Osteoblast (primary cell): ENCODE results near the gene DHX32. TPM values are rescaled to one million over a fixed set of nuclear protein-coding genes. Genes with fewer than 3 reads are reported as not detected.

Source experiments
- DNase-seq: peaks from one replicate; pipeline ENCODE4 v3.0.0; 2011; ENCODE audit warnings: low spot score, mixed read lengths; ENCODE audit not compliant: insufficient read length; ENCODE audit errors: missing footprints
- H2AFZ ChIP-seq: 2 replicates; pipeline ENCODE4 v1.6.0; 2011; ENCODE audit warnings: mild to moderate bottlenecking, low read length
- H3K27ac ChIP-seq: 2 replicates; pipeline ENCODE4 v1.5.1; 2011; ENCODE audit warnings: mild to moderate bottlenecking, low read depth, low read length, moderate library complexity
- H3K27me3 ChIP-seq: 2 replicates; pipeline ENCODE4 v1.6.0; 2012; ENCODE audit warnings: mild to moderate bottlenecking, control low read depth, inconsistent platforms, low read length, moderate library complexity; ENCODE audit not compliant: insufficient read depth
- H3K36me3 ChIP-seq: 2 replicates; pipeline ENCODE4 v1.5.1; 2011; ENCODE audit warnings: mild to moderate bottlenecking, low read length, control low read depth, moderate library complexity; ENCODE audit not compliant: insufficient read depth
- H3K4me1 ChIP-seq: 2 replicates; pipeline ENCODE4 v1.5.1; 2011; ENCODE audit warnings: mild to moderate bottlenecking, low read length, control low read depth, moderate library complexity; ENCODE audit not compliant: insufficient read depth
- H3K4me2 ChIP-seq: 2 replicates; pipeline ENCODE4 v1.6.0; 2011; ENCODE audit warnings: mild to moderate bottlenecking, low read length; ENCODE audit not compliant: insufficient read depth
- H3K4me3 ChIP-seq: fragments of 200-600 bp; sonication (generic); 3 replicates; pipeline ENCODE4 v1.5.1; 2012; ENCODE audit warnings: mild to moderate bottlenecking, low read length, inconsistent platforms; ENCODE audit not compliant: insufficient read depth
- H3K79me2 ChIP-seq: 2 replicates; pipeline ENCODE4 v1.6.0; 2012; ENCODE audit warnings: mild to moderate bottlenecking, low read length, control low read depth, inconsistent platforms; ENCODE audit not compliant: insufficient read depth
- H3K9me3 ChIP-seq: 2 replicates; pipeline ENCODE4 v1.5.1; 2011; ENCODE audit warnings: low read depth, low read length, control low read depth
- H4K20me1 ChIP-seq: 2 replicates; pipeline ENCODE4 v1.6.0; 2012; ENCODE audit warnings: mild to moderate bottlenecking, low read length, control low read depth; ENCODE audit not compliant: insufficient read depth
- CTCF ChIP-seq: IDR thresholded peaks from 2 replicates; pipeline ENCODE4 v1.5.1; 2011; ENCODE audit warnings: mild to moderate bottlenecking, low read depth, low read length, moderate library complexity; ENCODE audit errors: extremely low read depth
- total RNA-seq: library from RNA; depleted of rRNA; stranded (reverse); fragments of >200 nt; gene quantifications from 2 replicates; pipeline ENCODE4 v1.2.3, GENCODE V29; 2012

Gene DHX32
- total RNA-seq, 1 donor, result 52.8 TPM

GRCh38 chr10:125815764-125816163, 65.3 kb downstream of the DHX32 start:
- Histone ChIP-seq H3K4me3 (no peak overlapping the region), H3K4me1 (no peaks in the 10 kb centered on the region), H3K9me3 (no peaks in the 10 kb centered on the region), H2AFZ (no peak overlapping the region), H3K36me3 (peaks cover 37% of the 10 kb centered on the region), H3K4me2 (no peak overlapping the region), H3K27me3 (no peaks in the 10 kb centered on the region), H3K79me2 (peaks cover 11% of the 10 kb centered on the region), H3K27ac (no peak overlapping the region), H4K20me1 (no peaks in the 10 kb centered on the region)
- no peak for TF ChIP-seq CTCF
- DNase-seq, result no peak

- Histone ChIP-seq H3K36me3 (peaks cover 63% of the 10 kb centered on the region), H4K20me1 (no peaks in the 10 kb centered on the region), H3K27me3 (no peaks in the 10 kb centered on the region), H3K79me2 (peaks cover 3% of the 10 kb centered on the region), H3K4me2 (no peak overlapping the region), H3K9me3 (no peaks in the 10 kb centered on the region), H2AFZ (no peak overlapping the region), H3K4me1 (no peaks in the 10 kb centered on the region), H3K4me3 (no peak overlapping the region), H3K27ac (peak overlapping the region; percentile 18)
- TF ChIP-seq CTCF, result no peak
- no peak for DNase-seq
Measured at GRCh38 chr10:125812128-125812750, 68.9 kb downstream of the DHX32 start.

GRCh38 chr10:125811251-125811650, 69.8 kb downstream of the DHX32 start:
- H3K4me3 ChIP-seq, result no peak overlapping the region
- no peaks in the 10 kb centered on the region for H4K20me1 ChIP-seq
- H2AFZ ChIP-seq, result no peak overlapping the region
- H3K27me3 ChIP-seq, result no peaks in the 10 kb centered on the region
- H3K27ac ChIP-seq, result no peak overlapping the region
- TF ChIP-seq CTCF, result no peak
- H3K79me2 ChIP-seq, result no peaks in the 10 kb centered on the region
- DNase-seq, result no peak
- H3K9me3 ChIP-seq, result no peaks in the 10 kb centered on the region
- H3K4me2 ChIP-seq, result no peak overlapping the region
- H3K36me3 ChIP-seq, result peaks cover 73% of the 10 kb centered on the region
- H3K4me1 ChIP-seq, result no peaks in the 10 kb centered on the region

DNA sequence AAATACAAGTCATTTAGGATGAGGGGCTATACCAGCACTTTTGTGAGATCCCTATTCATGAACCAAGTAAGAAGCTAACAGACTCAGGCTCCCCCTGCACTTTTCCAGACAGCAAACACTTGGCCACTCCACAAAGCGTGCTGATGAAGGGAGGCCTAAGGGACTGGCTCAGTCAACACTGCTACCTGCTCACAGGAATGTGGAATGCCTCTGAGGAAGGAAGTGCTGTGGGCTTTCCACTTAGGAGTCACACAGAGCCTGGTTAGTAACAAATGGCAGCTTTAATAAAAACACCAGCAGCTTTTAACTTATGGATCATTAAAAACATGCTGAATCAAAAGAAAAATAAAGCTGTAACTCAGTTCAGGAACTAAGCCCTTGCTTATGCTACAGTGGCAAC, 73.0 kb downstream of the DHX32 start:
- TF ChIP-seq CTCF, result no peak

More for the DNA sequence above, 73.0 kb downstream of the DHX32 start:
- no peaks in the 10 kb centered on the region for H3K9me3 ChIP-seq
- H3K4me1 ChIP-seq, result no peaks in the 10 kb centered on the region
- H3K4me2 ChIP-seq, result no peak overlapping the region
- no peak overlapping the region for H3K4me3 ChIP-seq
- no peaks in the 10 kb centered on the region for H3K79me2 ChIP-seq
- no peak overlapping the region for H2AFZ ChIP-seq
- no peak for DNase-seq
- no peaks in the 10 kb centered on the region for H3K27me3 ChIP-seq
- H3K36me3 ChIP-seq, result peaks cover 62% of the 10 kb centered on the region
- no peaks in the 10 kb centered on the region for H4K20me1 ChIP-seq
- H3K27ac ChIP-seq, result no peak overlapping the region
